HG02938 (cell line): ENCODE data around the gene MICALL2.

Experiments used
- ATAC-seq: cut with Tn5 transposase; IDR thresholded peaks from one replicate; pipeline ENCODE4 v1.9.1; 2021; ENCODE audit warnings: mild to moderate bottlenecking, moderate library complexity; ENCODE audit not compliant: unreplicated experiment

The MICALL2 gene

GRCh38 chr7:1397491-1398327 lies 61.6 kb downstream of the MICALL2 start:
- ATAC-seq = no peak

- ATAC-seq = no peak
These were observed 63.1 kb downstream of the MICALL2 start for GRCh38 chr7:1396195-1396594.

- ATAC-seq = no peak
These were observed 63.8 kb downstream of the MICALL2 start for GRCh38 chr7:1395211-1396070.

- no peak for ATAC-seq
These were observed 64.9 kb downstream of the MICALL2 start for GRCh38 chr7:1394371-1394770.

- ATAC-seq = no peak
These were observed 65.8 kb downstream of the MICALL2 start for GRCh38 chr7:1393421-1393820.

- no peak for ATAC-seq
These were observed 66.7 kb downstream of the MICALL2 start for GRCh38 chr7:1392556-1392955.

GRCh38 chr7:1391449-1391848 lies 67.8 kb downstream of the MICALL2 start:
- ATAC-seq = no peak

GRCh38 chr7:1388703-1389335 lies 70.5 kb downstream of the MICALL2 start:
- no peak for ATAC-seq

GRCh38 chr7:1388021-1388702 lies 71.1 kb downstream of the MICALL2 start:
- ATAC-seq = no peak

- no peak for ATAC-seq
These were observed 72.0 kb downstream of the MICALL2 start for GRCh38 chr7:1387261-1387660.

GRCh38 chr7:1386623-1387220 lies 72.5 kb downstream of the MICALL2 start:
- ATAC-seq = no peak

- ATAC-seq = no peak
These were observed 73.3 kb downstream of the MICALL2 start for GRCh38 chr7:1385809-1386622.

- ATAC-seq = no peak
These were observed 74.0 kb downstream of the MICALL2 start for GRCh38 chr7:1385086-1385808.
